Measurements from ENCODE around the gene IDH3B.

- no peak for TF ChIP-seq POLR2A (IDR thresholded peaks at IDR 0.05; ENCODE audit: low read length)
- TF ChIP-seq GATA1 (IDR thresholded peaks at IDR 0.05; ENCODE audit: low read depth, low read length): no peak
Observed at GRCh38 chr20:2655331-2656116, 8.5 kb downstream of the IDH3B start.

All from erythroblast (primary cell).